ENCODE measurements around the gene XPC. TPM values are rescaled to one million over a fixed set of nuclear protein-coding genes. Genes with fewer than 3 reads are reported as not detected.

Gene XPC
- polyA plus RNA-seq, 3 donors, result 13.4 to 22.0 (median 15.5) TPM

GRCh38 chr3:14220933-14221332, 42.5 kb upstream of the XPC start:
- no peak overlapping the region for H3K4me2 ChIP-seq (replicated peaks; ENCODE audit: extremely low read depth, low read length, poor library complexity, severe bottlenecking)
- Mint-ChIP-seq H3K9me3 (peaks cover 8 to 19% (median 11%) of the 10 kb centered on the region in 7 donors), H3K4me3 (no peak overlapping the region), H3K27me3 (ENCODE audit: low read depth in 3 of 3) (peaks cover 0 to 2% (median 1%) of the 10 kb centered on the region in 3 donors), H3K4me1 (peaks cover 21% of the 10 kb centered on the region), H3K27ac (no peak overlapping the region), H3K36me3 (no peaks in the 10 kb centered on the region)
- peaks cover 0 to 6% of the 10 kb centered on the region in 2 donors for H3K9me3 ChIP-seq (replicated peaks in 1 of 2; ENCODE audit: control insufficient read depth in 1 of 2, insufficient read depth in 1 of 2, low read length in 2 of 2)
- intact Hi-C loops (cut with micrococcal nuclease), result no loop called here
- DNase-seq, result no peak
- no peaks in the 10 kb centered on the region for H3K79me2 ChIP-seq (ENCODE audit: insufficient read depth, low read length)
- WGBS (ENCODE audit: insufficient coverage), result no CpG with 5 or more reads among the region's 1 CpG
- H3K27me3 ChIP-seq (ENCODE audit: control insufficient read depth in 2 of 2, insufficient read depth in 2 of 2, low read length in 2 of 2), result no peaks in the 10 kb centered on the region
- peaks cover 4 to 6% of the 10 kb centered on the region in 2 donors for H3K4me1 ChIP-seq (ENCODE audit: control insufficient read depth in 1 of 2, insufficient read depth in 2 of 2, low read length in 2 of 2)
- H3K9ac ChIP-seq (ENCODE audit: insufficient read depth, low read length, poor library complexity, severe bottlenecking), result no peak overlapping the region
- H3K4me3 ChIP-seq (replicated peaks in 1 of 3; ENCODE audit: low read depth in 2 of 3, low read length in 3 of 3), result no peak overlapping the region
- H3K27ac ChIP-seq (ENCODE audit: low read depth in 1 of 2, low read length in 2 of 2), result no peak overlapping the region
- H4K20me1 ChIP-seq (ENCODE audit: insufficient read depth, low read length), result no peaks in the 10 kb centered on the region
- TF ChIP-seq, protein P1, sequence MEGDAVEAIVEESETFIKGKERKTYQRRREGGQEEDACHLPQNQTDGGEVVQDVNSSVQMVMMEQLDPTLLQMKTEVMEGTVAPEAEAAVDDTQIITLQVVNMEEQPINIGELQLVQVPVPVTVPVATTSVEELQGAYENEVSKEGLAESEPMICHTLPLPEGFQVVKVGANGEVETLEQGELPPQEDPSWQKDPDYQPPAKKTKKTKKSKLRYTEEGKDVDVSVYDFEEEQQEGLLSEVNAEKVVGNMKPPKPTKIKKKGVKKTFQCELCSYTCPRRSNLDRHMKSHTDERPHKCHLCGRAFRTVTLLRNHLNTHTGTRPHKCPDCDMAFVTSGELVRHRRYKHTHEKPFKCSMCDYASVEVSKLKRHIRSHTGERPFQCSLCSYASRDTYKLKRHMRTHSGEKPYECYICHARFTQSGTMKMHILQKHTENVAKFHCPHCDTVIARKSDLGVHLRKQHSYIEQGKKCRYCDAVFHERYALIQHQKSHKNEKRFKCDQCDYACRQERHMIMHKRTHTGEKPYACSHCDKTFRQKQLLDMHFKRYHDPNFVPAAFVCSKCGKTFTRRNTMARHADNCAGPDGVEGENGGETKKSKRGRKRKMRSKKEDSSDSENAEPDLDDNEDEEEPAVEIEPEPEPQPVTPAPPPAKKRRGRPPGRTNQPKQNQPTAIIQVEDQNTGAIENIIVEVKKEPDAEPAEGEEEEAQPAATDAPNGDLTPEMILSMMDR (IDR thresholded peaks at IDR 0.05), result no peak
- no peak overlapping the region for H2AFZ ChIP-seq (ENCODE audit: insufficient read depth, low read depth, low read length, poor library complexity, severe bottlenecking)
- no peaks in the 10 kb centered on the region for H3K36me3 ChIP-seq (replicated peaks in 1 of 2; ENCODE audit: control insufficient read depth in 1 of 2, insufficient read depth in 2 of 2, low read length in 2 of 2)

DNA sequence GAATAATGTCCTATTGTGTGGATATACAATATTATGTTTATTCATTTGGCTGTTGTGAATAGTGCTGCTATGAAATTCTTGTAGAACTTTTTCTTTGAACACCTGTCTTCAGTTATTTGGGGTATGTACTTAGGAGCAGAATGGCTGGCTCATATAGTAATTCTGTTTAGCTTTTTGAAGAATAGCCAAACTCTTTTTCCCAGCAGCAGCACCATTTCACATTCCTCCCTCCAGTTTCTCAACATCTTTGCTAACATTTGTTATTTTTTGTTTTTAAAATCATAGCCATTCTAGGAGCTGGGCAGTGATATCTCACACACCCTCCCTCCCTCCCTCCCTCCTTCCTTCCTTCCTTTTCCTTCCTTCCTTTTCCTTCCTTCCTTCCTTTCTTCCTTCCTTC, 40.0 kb upstream of the XPC start:
- Histone ChIP-seq H3K4me1 (ENCODE audit: control insufficient read depth in 1 of 2, insufficient read depth in 2 of 2, low read length in 2 of 2) (no peaks in the 10 kb centered on the region), H3K4me3 (replicated peaks in 1 of 3; ENCODE audit: low read depth in 2 of 3, low read length in 3 of 3) (no peak overlapping the region), H3K4me2 (replicated peaks; ENCODE audit: extremely low read depth, low read length, poor library complexity, severe bottlenecking) (no peak overlapping the region), H4K20me1 (ENCODE audit: insufficient read depth, low read length) (no peaks in the 10 kb centered on the region), H3K36me3 (replicated peaks in 1 of 2; ENCODE audit: control insufficient read depth in 1 of 2, insufficient read depth in 2 of 2, low read length in 2 of 2) (no peaks in the 10 kb centered on the region), H3K9me3 (replicated peaks in 1 of 2; ENCODE audit: control insufficient read depth in 1 of 2, insufficient read depth in 1 of 2, low read length in 2 of 2) (peaks cover 0 to 6% of the 10 kb centered on the region in 2 donors), H3K79me2 (ENCODE audit: insufficient read depth, low read length) (no peaks in the 10 kb centered on the region), H2AFZ (ENCODE audit: insufficient read depth, low read depth, low read length, poor library complexity, severe bottlenecking) (no peak overlapping the region), H3K27me3 (ENCODE audit: control insufficient read depth in 2 of 2, insufficient read depth in 2 of 2, low read length in 2 of 2) (no peaks in the 10 kb centered on the region), H3K27ac (ENCODE audit: low read depth in 1 of 2, low read length in 2 of 2) (no peak overlapping the region), H3K9ac (ENCODE audit: insufficient read depth, low read length, poor library complexity, severe bottlenecking) (no peak overlapping the region)
- TF ChIP-seq, protein P1 (IDR thresholded peaks at IDR 0.05), result no peak
- DNase-seq, result no peak
- intact Hi-C loops (cut with micrococcal nuclease), result no loop called here
- peaks cover 8 to 19% (median 11%) of the 10 kb centered on the region in 7 donors for H3K9me3 Mint-ChIP-seq
- no peak overlapping the region for H3K27ac Mint-ChIP-seq
- H3K4me1 Mint-ChIP-seq, result peaks cover 13% of the 10 kb centered on the region
- H3K36me3 Mint-ChIP-seq, result no peaks in the 10 kb centered on the region
- H3K27me3 Mint-ChIP-seq (ENCODE audit: low read depth in 3 of 3), result peaks cover 0 to 4% (median 3%) of the 10 kb centered on the region in 3 donors
- no peak overlapping the region for H3K4me3 Mint-ChIP-seq

Measured in CD14-positive monocyte (primary cell).